GM12872 (cell line): ENCODE results near the gene THADA.

Source experiments
- TF ChIP-seq, protein P1 (sequence below): IDR thresholded peaks from 3 replicates; pipeline ENCODE4 v1.5.1; 2011; ENCODE audit warnings: low read depth, mild to moderate bottlenecking, low read length, moderate library complexity; ENCODE audit not compliant: insufficient read depth

THADA gene

DNA sequence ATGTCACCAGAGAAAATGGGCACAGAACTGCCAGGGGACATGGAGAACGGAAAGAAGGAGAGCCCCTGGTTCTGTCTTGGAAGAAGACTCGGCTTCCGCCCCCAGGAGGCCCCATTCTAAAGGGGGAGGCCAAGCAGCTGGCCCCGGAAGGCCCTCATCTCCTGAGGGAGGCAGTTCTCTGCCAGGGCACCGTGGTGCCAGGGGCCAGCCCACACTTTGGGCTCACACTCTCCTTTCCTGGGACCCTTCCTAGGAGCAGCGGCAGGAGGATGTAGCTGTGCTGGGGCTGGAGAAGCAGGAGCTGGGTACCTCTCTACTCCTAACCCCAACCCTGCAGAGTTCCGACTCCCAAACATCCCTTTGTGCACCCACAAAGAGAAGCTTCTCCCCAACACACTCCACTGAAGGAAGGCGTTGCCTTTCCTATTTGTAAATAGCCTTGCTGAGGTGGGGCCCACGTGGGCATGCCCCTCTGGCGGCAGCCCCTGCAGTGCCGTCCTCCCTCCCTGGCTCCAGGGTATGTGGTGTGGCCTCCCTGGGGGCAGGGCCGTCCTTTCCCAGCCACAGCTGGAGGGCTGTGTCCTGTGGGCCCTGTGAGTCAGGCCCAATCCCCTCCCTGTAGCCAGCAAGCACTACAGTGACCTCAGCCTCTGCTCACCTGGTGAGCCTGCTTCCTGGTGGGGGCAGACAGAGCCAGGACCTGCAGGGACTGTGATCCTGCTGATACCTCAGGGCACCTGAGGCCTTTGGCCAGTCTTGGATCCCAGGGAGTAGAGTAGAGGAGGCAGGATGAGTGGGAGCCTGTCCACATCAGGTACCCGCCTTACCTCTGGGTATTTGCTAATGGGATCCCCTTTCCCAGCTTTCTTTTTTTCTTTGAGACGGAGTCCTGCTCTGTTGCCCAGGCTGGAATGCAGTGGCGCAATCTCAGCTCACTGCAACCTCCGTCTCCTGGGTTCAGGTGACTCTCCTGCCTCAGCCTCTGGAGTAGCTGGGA lies 396.0 kb downstream of the THADA start:
- TF ChIP-seq, protein P1, sequence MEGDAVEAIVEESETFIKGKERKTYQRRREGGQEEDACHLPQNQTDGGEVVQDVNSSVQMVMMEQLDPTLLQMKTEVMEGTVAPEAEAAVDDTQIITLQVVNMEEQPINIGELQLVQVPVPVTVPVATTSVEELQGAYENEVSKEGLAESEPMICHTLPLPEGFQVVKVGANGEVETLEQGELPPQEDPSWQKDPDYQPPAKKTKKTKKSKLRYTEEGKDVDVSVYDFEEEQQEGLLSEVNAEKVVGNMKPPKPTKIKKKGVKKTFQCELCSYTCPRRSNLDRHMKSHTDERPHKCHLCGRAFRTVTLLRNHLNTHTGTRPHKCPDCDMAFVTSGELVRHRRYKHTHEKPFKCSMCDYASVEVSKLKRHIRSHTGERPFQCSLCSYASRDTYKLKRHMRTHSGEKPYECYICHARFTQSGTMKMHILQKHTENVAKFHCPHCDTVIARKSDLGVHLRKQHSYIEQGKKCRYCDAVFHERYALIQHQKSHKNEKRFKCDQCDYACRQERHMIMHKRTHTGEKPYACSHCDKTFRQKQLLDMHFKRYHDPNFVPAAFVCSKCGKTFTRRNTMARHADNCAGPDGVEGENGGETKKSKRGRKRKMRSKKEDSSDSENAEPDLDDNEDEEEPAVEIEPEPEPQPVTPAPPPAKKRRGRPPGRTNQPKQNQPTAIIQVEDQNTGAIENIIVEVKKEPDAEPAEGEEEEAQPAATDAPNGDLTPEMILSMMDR, result no peak

DNA sequence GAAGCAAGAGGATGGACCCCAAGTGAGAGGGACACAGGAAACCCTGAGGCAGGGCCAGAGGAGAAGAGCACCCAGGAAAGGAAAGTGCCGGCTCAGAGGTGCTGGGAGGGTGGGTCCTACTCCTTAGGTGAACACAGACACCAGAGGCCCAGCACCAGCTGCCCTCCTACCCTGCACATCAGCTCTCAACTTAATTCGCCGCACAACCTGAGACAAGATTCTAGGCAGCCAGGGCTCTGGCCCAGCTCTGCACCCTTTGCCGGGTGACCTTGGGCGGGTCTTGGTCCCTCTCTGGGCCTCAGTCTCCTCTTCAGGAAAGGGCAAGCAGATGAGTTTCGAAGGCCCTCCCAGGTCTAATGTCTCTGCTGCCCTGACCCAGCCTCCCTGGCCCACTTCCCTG lies 397.6 kb downstream of the THADA start:
- TF ChIP-seq, protein P1, result no peak

DNA sequence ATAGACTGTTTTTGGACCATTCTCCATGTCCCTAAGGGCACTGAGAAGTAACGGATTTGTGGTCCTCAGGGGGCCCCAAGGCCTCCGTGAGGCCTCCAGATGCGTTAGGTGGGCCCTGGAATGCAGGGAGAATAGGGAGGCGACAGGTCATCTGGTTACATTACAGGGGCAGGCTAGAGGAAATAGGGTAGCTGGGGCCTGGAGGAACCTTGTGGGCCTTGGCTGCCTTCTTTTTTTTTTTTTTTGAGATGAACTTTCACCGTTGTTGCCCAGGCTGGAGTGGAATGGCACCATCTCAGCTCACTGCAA lies 398.3 kb downstream of the THADA start:
- TF ChIP-seq, protein P1, result no peak

DNA sequence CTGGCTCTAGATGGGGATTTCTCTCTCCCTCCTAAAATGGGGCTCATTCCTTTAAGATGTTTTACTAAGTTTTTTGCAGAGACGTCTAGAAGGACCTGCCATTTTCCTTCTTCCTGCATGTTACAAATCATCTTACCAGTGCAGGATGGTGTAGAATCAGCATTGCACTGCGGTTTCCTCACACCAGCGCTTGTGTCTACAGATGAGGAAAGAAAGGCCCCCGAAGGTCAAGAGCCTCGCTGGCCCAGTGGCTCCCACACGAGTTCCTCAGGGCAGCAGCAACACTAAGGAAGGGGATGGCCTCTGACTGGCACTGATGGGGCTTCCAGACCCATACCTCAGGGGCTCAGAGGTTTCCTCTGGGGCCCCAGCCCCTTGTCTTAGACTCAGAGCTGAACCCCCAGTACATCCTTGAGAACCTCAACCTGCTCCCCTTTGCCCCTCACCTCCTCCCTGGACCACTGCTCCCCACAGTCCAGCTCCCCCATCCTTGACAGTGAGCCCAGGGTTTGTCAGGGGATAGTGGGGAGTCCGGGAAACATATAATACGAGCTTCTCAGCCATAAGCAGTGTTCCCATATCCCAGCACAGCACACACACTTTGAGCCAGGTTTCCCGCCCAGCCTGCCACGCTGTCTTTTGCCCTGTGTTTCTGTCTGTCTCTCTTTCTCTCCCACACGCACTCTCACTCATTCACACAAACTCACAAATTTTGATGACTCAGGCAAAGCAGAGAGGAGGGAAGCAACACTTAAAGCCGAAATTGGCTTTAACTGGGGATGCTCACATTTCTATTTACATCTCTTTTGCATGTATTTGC lies 398.9 kb downstream of the THADA start:
- TF ChIP-seq, protein P1, result no peak

DNA sequence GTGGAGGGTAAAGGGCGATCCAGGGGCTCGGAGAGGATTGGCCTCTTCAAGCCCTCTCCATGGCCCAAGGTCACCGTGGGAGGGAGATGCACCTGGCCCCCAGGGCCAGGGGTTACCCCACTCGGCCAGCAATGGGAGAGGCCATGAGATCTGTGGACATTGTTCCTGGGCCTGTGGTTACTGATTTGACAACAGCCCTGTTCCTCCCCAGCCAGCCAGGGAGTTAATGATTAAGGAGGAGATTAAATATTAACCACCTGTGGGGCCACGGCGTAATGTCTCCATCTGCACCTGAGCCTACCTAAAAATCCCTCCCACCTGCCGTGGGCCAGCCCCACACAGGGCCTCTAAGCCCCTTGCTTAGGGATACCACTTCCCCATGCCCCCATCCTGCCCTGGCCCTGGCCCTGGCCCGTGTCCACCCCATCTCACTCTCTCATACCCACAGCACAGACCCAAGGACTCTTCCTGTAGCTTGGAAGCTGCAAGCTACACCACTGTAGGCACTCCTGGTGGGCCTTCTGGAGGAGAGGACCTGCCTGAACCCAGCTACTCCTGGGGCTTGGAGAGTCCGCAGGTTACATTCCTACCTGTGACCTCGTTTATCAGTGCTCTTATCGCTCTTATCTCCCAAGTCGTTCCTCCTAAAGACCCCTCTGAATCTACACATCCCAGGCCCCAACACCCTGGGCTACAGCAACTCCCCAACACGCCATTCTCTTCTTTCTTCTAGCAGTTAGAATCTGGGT lies 401.5 kb downstream of the THADA start:
- TF ChIP-seq, protein P1, result no peak

DNA sequence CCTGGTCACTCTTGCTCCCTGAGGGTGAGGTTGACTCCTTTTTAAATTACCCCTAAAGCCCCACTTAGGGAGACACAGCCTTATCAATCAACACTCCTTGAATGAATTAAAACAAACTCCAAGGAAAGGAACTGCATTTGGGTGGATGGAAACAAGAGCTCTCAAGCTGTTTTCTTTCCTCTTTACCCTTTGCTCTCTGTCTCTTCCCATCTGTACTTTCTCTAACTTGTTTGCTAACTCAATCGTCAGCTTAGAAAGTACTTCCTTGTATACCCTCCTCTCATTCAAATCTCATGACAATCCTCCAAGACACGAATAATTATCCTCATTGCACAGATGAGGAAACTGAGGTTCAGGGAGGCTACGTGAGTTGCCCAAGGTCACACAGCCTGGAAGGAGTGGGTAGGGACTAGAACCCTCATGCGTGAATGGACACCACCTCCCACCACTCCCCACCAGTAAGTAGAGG lies 402.2 kb downstream of the THADA start:
- TF ChIP-seq, protein P1, result no peak
